ENCODE data around the gene PER2. TPM values are rescaled to one million over a fixed set of nuclear protein-coding genes. Genes with fewer than 3 reads are reported as not detected.

PER2 gene
- total and polyA plus RNA-seq, 2 of the 13 experiments (the other 11 are each of a cell fraction or from before 2014, with no cell fraction given) = 5.1 to 9.4 TPM

DNA sequence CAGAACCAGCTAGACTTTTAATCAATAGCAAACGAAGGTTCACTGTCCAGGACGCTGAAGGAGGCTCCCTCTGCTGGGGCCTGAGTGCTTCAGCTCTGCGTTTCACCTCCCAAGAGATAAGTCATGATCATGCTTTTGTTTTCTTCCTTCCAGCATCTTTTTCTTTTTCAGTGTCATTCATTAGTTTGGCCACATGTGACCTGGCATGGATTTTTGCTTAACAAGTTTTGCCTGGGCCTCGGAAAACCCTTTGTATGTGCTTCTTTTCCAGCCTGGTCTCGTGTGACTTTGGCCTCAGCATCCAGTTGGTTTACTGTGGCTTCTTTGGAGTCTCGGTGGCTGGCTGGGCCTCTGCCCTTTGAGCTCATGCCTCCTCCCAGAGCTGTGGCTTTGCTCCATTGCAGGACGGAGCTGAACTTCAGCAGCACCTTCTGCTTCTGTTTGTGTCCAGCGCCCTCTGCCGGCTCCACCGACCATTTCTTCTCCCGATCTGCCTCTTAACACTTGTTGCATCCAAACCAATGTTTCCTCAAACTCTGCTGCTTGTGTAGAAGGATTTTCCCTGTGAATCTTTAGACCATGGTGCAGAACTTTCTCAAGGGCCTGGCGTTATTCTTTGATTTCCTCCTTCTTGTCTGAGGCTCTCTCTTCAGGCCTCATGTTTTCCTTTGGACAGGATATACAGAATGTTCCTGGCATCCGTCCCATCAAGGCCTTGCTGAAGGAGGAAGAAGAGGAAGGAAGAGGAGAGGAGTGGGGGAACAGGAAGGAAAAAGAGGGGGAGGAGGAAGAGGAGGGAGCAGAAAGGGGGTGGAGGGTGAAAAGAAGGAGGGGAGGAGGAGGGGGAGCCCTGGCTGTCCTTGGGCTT lies 25.0 kb downstream of the PER2 start (continued):
- TF ChIP-seq SP1 (IDR thresholded peaks at IDR 0.05) (no peak), SP1 (CRISPR knock-in tag; IDR thresholded peaks at IDR 0.05) (peak; percentile 28; the same call in 1 of the 2 replicates), ATAD3A (CRISPR knock-in tag; IDR thresholded peaks at IDR 0.05) (no peak), MYC (CRISPR knock-in tag; IDR thresholded peaks at IDR 0.05; ENCODE audit: borderline replicate concordance) (peak; percentile 74), ZNF777 (CRISPR knock-in tag; IDR thresholded peaks at IDR 0.05) (peak; percentile 65), CCDC6 (CRISPR knock-in tag; IDR thresholded peaks at IDR 0.05) (no peak; the same call in 1 of the 2 replicates), MED8 (CRISPR knock-in tag; IDR thresholded peaks at IDR 0.05; ENCODE audit: insufficient replicate concordance) (no peak), PHF5A (CRISPR knock-in tag; IDR thresholded peaks at IDR 0.05; ENCODE audit: low read depth, unreplicated experiment) (peak; percentile 82), FOXO1 (CRISPR knock-in tag; IDR thresholded peaks at IDR 0.05) (peak; percentile 74), ZNF292 (CRISPR knock-in tag; IDR thresholded peaks at IDR 0.05; ENCODE audit: borderline replicate concordance, low read depth) (0 out of 2 replicates have a peak, but pooled peaks have one; percentile 32)
- TF ChIP-seq, protein P1, sequence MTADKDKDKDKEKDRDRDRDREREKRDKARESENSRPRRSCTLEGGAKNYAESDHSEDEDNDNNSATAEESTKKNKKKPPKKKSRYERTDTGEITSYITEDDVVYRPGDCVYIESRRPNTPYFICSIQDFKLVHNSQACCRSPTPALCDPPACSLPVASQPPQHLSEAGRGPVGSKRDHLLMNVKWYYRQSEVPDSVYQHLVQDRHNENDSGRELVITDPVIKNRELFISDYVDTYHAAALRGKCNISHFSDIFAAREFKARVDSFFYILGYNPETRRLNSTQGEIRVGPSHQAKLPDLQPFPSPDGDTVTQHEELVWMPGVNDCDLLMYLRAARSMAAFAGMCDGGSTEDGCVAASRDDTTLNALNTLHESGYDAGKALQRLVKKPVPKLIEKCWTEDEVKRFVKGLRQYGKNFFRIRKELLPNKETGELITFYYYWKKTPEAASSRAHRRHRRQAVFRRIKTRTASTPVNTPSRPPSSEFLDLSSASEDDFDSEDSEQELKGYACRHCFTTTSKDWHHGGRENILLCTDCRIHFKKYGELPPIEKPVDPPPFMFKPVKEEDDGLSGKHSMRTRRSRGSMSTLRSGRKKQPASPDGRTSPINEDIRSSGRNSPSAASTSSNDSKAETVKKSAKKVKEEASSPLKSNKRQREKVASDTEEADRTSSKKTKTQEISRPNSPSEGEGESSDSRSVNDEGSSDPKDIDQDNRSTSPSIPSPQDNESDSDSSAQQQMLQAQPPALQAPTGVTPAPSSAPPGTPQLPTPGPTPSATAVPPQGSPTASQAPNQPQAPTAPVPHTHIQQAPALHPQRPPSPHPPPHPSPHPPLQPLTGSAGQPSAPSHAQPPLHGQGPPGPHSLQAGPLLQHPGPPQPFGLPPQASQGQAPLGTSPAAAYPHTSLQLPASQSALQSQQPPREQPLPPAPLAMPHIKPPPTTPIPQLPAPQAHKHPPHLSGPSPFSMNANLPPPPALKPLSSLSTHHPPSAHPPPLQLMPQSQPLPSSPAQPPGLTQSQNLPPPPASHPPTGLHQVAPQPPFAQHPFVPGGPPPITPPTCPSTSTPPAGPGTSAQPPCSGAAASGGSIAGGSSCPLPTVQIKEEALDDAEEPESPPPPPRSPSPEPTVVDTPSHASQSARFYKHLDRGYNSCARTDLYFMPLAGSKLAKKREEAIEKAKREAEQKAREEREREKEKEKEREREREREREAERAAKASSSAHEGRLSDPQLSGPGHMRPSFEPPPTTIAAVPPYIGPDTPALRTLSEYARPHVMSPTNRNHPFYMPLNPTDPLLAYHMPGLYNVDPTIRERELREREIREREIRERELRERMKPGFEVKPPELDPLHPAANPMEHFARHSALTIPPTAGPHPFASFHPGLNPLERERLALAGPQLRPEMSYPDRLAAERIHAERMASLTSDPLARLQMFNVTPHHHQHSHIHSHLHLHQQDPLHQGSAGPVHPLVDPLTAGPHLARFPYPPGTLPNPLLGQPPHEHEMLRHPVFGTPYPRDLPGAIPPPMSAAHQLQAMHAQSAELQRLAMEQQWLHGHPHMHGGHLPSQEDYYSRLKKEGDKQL (CRISPR knock-in tag; IDR thresholded peaks at IDR 0.05; ENCODE audit: low read depth) = peak; percentile 22; the same call in 1 of the 2 replicates
- TF ChIP-seq, protein P2, sequence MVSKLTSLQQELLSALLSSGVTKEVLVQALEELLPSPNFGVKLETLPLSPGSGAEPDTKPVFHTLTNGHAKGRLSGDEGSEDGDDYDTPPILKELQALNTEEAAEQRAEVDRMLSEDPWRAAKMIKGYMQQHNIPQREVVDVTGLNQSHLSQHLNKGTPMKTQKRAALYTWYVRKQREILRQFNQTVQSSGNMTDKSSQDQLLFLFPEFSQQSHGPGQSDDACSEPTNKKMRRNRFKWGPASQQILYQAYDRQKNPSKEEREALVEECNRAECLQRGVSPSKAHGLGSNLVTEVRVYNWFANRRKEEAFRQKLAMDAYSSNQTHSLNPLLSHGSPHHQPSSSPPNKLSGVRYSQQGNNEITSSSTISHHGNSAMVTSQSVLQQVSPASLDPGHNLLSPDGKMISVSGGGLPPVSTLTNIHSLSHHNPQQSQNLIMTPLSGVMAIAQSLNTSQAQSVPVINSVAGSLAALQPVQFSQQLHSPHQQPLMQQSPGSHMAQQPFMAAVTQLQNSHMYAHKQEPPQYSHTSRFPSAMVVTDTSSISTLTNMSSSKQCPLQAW (CRISPR knock-in tag; IDR thresholded peaks at IDR 0.05) = peak; percentile 45; the same call in 1 of the 2 replicates
- TF ChIP-seq, protein P3, sequence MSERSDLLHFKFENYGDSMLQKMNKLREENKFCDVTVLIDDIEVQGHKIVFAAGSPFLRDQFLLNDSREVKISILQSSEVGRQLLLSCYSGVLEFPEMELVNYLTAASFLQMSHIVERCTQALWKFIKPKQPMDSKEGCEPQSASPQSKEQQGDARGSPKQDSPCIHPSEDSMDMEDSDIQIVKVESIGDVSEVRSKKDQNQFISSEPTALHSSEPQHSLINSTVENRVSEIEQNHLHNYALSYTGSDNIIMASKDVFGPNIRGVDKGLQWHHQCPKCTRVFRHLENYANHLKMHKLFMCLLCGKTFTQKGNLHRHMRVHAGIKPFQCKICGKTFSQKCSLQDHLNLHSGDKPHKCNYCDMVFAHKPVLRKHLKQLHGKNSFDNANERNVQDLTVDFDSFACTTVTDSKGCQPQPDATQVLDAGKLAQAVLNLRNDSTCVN (CRISPR knock-in tag; IDR thresholded peaks at IDR 0.05; ENCODE audit: borderline replicate concordance) = peak; percentile 51; the same call in 1 of the 2 replicates
- TF ChIP-seq, protein P4, sequence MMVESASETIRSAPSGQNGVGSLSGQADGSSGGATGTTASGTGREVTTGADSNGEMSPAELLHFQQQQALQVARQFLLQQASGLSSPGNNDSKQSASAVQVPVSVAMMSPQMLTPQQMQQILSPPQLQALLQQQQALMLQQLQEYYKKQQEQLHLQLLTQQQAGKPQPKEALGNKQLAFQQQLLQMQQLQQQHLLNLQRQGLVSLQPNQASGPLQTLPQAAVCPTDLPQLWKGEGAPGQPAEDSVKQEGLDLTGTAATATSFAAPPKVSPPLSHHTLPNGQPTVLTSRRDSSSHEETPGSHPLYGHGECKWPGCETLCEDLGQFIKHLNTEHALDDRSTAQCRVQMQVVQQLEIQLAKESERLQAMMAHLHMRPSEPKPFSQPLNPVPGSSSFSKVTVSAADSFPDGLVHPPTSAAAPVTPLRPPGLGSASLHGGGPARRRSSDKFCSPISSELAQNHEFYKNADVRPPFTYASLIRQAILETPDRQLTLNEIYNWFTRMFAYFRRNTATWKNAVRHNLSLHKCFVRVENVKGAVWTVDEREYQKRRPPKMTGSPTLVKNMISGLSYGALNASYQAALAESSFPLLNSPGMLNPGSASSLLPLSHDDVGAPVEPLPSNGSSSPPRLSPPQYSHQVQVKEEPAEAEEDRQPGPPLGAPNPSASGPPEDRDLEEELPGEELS (CRISPR knock-in tag; IDR thresholded peaks at IDR 0.05) = peak; percentile 86
- TF ChIP-seq, protein P5, sequence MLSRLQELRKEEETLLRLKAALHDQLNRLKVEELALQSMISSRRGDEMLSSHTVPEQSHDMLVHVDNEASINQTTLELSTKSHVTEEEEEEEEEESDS (CRISPR knock-in tag; IDR thresholded peaks at IDR 0.05; ENCODE audit: borderline replicate concordance) = no peak; the same call in 1 of the 2 replicates
- TF ChIP-seq, protein P6, sequence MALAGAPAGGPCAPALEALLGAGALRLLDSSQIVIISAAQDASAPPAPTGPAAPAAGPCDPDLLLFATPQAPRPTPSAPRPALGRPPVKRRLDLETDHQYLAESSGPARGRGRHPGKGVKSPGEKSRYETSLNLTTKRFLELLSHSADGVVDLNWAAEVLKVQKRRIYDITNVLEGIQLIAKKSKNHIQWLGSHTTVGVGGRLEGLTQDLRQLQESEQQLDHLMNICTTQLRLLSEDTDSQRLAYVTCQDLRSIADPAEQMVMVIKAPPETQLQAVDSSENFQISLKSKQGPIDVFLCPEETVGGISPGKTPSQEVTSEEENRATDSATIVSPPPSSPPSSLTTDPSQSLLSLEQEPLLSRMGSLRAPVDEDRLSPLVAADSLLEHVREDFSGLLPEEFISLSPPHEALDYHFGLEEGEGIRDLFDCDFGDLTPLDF (CRISPR knock-in tag; IDR thresholded peaks at IDR 0.05) = peak; percentile 47; the same call in 1 of the 2 replicates
